ENCODE data around the gene CYP1B1. TPM values are rescaled to one million over a fixed set of nuclear protein-coding genes. Genes with fewer than 3 reads are reported as not detected.

Gene CYP1B1
- total and polyA plus RNA-seq, 9 donors = 5.4 to 34.5 (median 12.5) TPM

GRCh38 chr2:38080346-38080745, 4.4 kb upstream of the CYP1B1 start:
- TF ChIP-seq POLR2A (IDR thresholded peaks at IDR 0.05) = no peak
- no peak for TF ChIP-seq EP300 (IDR thresholded peaks at IDR 0.05)
- no peak for TF ChIP-seq CTCF (IDR thresholded peaks at IDR 0.05)
- 82 to 100% (median 97%) methylated on average over 3 of the region's 3 CpGs for WGBS, 3 donors
- no peaks in the 10 kb centered on the region for H3K9me3 ChIP-seq
- H3K27me3 ChIP-seq = no peaks in the 10 kb centered on the region
- no peak for DNase-seq
- intact Hi-C loops (cut with DNase I) = no loop called here
- no peak overlapping the region for H3K27ac ChIP-seq
- no peaks in the 10 kb centered on the region for H3K4me1 ChIP-seq (ENCODE audit: insufficient read depth)
- no peaks in the 10 kb centered on the region for H3K36me3 ChIP-seq
- H3K4me3 ChIP-seq = no peak overlapping the region

GRCh38 chr2:38079116-38080052, 3.4 kb upstream of the CYP1B1 start:
- no peak for DNase-seq
- TF ChIP-seq POLR2A (IDR thresholded peaks at IDR 0.05) (no peak), CTCF (IDR thresholded peaks at IDR 0.05) (no peak), EP300 (IDR thresholded peaks at IDR 0.05) (no peak)
- Histone ChIP-seq H3K36me3 (no peaks in the 10 kb centered on the region), H3K27ac (no peak overlapping the region), H3K4me1 (ENCODE audit: insufficient read depth) (peaks cover 3% of the 10 kb centered on the region), H3K4me3 (no peak overlapping the region), H3K27me3 (no peaks in the 10 kb centered on the region), H3K9me3 (no peaks in the 10 kb centered on the region)
- intact Hi-C loops (cut with DNase I) = loop anchor here (5.0 to 10.0 kb wide), 5 partner anchors 85 to 198 kb away; no protein-coding TSS in a partner anchor
- 41 to 69% (median 57%) methylated on average over 11 of the region's 11 CpGs for WGBS, 3 donors

- Histone ChIP-seq H3K4me1 (ENCODE audit: insufficient read depth) (peaks cover 3% of the 10 kb centered on the region), H3K27ac (peak overlapping the region; percentile 52 to 71), H3K9me3 (no peaks in the 10 kb centered on the region), H3K36me3 (no peaks in the 10 kb centered on the region), H3K4me3 (peak overlapping the region; percentile 44), H3K27me3 (no peaks in the 10 kb centered on the region)
- 53 to 60% (median 59%) methylated on average over 12 of the region's 12 CpGs for whole genome bisulfite sequencing, 3 donors
- no peak for DNase-seq
- TF ChIP-seq EP300 (IDR thresholded peaks at IDR 0.05) (no peak), CTCF (IDR thresholded peaks at IDR 0.05) (no peak), POLR2A (IDR thresholded peaks at IDR 0.05) (no peak)
- intact Hi-C loops (cut with DNase I) = loop anchor here (5.0 to 10.0 kb wide), 5 partner anchors 87 to 200 kb away; no protein-coding TSS in a partner anchor
Measured at GRCh38 chr2:38077431-38077769, 1.4 kb upstream of the CYP1B1 start.

- Histone ChIP-seq H3K4me1 (ENCODE audit: insufficient read depth) (peaks cover 3% of the 10 kb centered on the region), H3K27ac (peak overlapping the region; percentile 52 to 71), H3K4me3 (peak overlapping the region; percentile 44), H3K27me3 (no peaks in the 10 kb centered on the region), H3K9me3 (no peaks in the 10 kb centered on the region), H3K36me3 (no peaks in the 10 kb centered on the region)
- WGBS, 3 donors = 1 to 2% (median 1%) methylated on average over 67 to 76 of the region's 76 CpGs
- TF ChIP-seq CTCF (IDR thresholded peaks at IDR 0.05) = no peak
- TF ChIP-seq POLR2A (IDR thresholded peaks at IDR 0.05) = peak; percentile 26
- no peak for TF ChIP-seq EP300 (IDR thresholded peaks at IDR 0.05)
- intact Hi-C loops (cut with DNase I) = loop anchor here (5.0 to 10.0 kb wide), 5 partner anchors 88 to 200 kb away; no protein-coding TSS in a partner anchor
- DNase-seq = peak; percentile 60 to 78 (median 66)
Measured at GRCh38 chr2:38076710-38077430, 919 bp upstream of the CYP1B1 start.

Data from ovary (tissue), 9 donors.